Activated CD8-positive, alpha-beta T cell treated with anti-CD3 and anti-CD28 coated beads, Interleukin-2, amount 10 ng/mL, durations not matched to agents 7 days and 5 days (primary cell): ENCODE measurements around the gene BPIFB2. TPM values are rescaled to one million over a fixed set of nuclear protein-coding genes. Genes with fewer than 3 reads are reported as not detected.

Experiments used
- ATAC-seq: fragments of 150-1000 bp; cut with Tn5 transposase; one replicate; pipeline ENCODE4 v1.10.0; 2021; ENCODE audit warnings: moderate library complexity
- CTCF ChIA-PET: fragments of 350-600 bp; sonication (Branson Sonifier 250); formaldehyde crosslinking; loops from one replicate; lab custom pipeline; 2021; ENCODE audit warnings: antibody characterized with exemption; lab: Charles Lee
- POLR2A ChIA-PET: fragments of 350-600 bp; sonication (Branson Sonifier 250); formaldehyde crosslinking; loops from one replicate; lab custom pipeline; 2021; ENCODE audit warnings: antibody characterized with exemption; lab: Charles Lee
- DNase-seq: peaks from one replicate; pipeline ENCODE4 v3.0.0-alpha.2; 2020
- H3K27ac Mint-ChIP-seq: one replicate; pipeline ENCODE4 v1.8.0; 2021; ENCODE audit warnings: mild to moderate bottlenecking, mixed read lengths
- H3K27me3 Mint-ChIP-seq: one replicate; pipeline ENCODE4 v1.8.0; 2021; ENCODE audit warnings: low read depth, mixed read lengths
- H3K36me3 Mint-ChIP-seq: one replicate; pipeline ENCODE4 v1.8.0; 2021; ENCODE audit warnings: low read depth, mixed read lengths
- H3K4me1 Mint-ChIP-seq: one replicate; pipeline ENCODE4 v1.8.0; 2021; ENCODE audit warnings: low read depth, mixed read lengths
- H3K4me3 Mint-ChIP-seq: one replicate; pipeline ENCODE4 v1.8.0; 2021; ENCODE audit warnings: mild to moderate bottlenecking, mixed read lengths
- H3K9me3 Mint-ChIP-seq: one replicate; pipeline ENCODE4 v1.8.0; 2022; ENCODE audit warnings: mixed read lengths; ENCODE audit not compliant: insufficient read depth
- total RNA-seq, 2 experiments: library from RNA; stranded (reverse); gene quantifications; one replicate each; pipeline ENCODE4 v1.2.3, GENCODE V29; 2021

Gene BPIFB2
- total RNA-seq, 2 experiments from 2014 or later, result not detected

- Mint-ChIP-seq H3K9me3 (no peaks in the 10 kb centered on the region), H3K4me1 (peaks cover 10% of the 10 kb centered on the region), H3K4me3 (no peak overlapping the region), H3K27ac (no peak overlapping the region), H3K27me3 (no peaks in the 10 kb centered on the region), H3K36me3 (peaks cover 3% of the 10 kb centered on the region)
- POLR2A ChIA-PET, result no interaction called here
- CTCF ChIA-PET, result interaction anchor here (1.2 to 2.4 kb wide), 3 partner anchors 29 to 56 kb away, joined by 3 to 8 read pairs (median 3); no protein-coding TSS in a partner anchor
- ATAC-seq (no peak), DNase-seq (no peak)
These were observed 6.6 kb upstream of the BPIFB2 start for GRCh38 chr20:33000802-33001466.

GRCh38 chr20:33002087-33002808 is 5.3 kb upstream of the BPIFB2 start:
- no peaks in the 10 kb centered on the region for H3K27me3 Mint-ChIP-seq
- peaks cover 9% of the 10 kb centered on the region for H3K4me1 Mint-ChIP-seq
- H3K27ac Mint-ChIP-seq, result no peak overlapping the region
- no peaks in the 10 kb centered on the region for H3K9me3 Mint-ChIP-seq
- H3K36me3 Mint-ChIP-seq, result peaks cover 3% of the 10 kb centered on the region
- no peak overlapping the region for H3K4me3 Mint-ChIP-seq
- CTCF ChIA-PET, result interaction anchor here (1.2 to 2.4 kb wide), 2 partner anchors 35 to 57 kb away, joined by 3 to 8 read pairs; no protein-coding TSS in a partner anchor
- no peak for DNase-seq
- ATAC-seq, result no peak
- POLR2A ChIA-PET, result no interaction called here

DNA sequence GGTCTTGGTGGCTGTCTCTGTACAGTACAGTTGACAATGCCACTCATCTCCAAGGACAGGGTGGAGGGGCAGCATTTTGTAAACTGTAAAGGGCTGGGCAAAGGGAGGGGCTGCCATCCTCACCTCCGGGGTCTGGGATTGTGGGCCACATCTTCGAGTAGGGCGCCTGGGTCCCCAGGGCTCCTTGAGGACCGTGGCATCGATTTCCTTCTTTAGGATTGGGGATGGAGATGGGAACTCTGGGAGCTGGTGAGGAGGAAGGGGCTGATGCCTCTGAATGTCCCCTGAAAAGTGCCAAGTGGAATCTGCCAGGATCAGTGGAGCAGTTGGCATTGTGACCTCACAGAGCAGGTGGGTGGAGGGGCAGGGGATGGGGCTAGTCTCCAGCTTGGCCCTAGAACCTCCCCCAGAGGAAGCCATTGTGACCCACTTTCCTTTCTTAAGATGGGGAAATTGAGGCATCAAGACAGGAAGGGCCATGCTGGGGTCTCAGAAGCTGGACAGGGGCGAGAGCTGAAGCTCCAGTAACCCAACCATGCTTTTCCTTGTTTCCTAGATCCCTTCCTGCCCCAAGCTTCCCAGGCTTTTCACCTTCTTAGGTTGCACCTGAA is 3.3 kb upstream of the BPIFB2 start, which contains the start of gene SUN5:
Gene SUN5, minus strand, starts transcription at position 293 of the 611 bp plus-strand sequence. Its CDS starts 93 bp downstream, at position 200.
- peaks cover 3% of the 10 kb centered on the region for H3K36me3 Mint-ChIP-seq
- no peak for ATAC-seq
- ChIA-PET POLR2A (interaction anchor here (1.2 kb wide), 1 partner anchor 32 kb away, joined by 5 read pairs; no protein-coding TSS in a partner anchor), CTCF (interaction anchor here (0.7 to 4.7 kb wide), 23 partner anchors 9 to 212 kb away, joined by 3 to 47 read pairs (median 4); no protein-coding TSS in a partner anchor)
- H3K27ac Mint-ChIP-seq, result peak within 1 kb of the TSS; percentile 32
- no peaks in the 10 kb centered on the region for H3K27me3 Mint-ChIP-seq
- no peaks in the 10 kb centered on the region for H3K9me3 Mint-ChIP-seq
- no peak for DNase-seq
- no peak within 1 kb of the TSS for H3K4me3 Mint-ChIP-seq
- H3K4me1 Mint-ChIP-seq, result peaks cover 3% of the 10 kb centered on the region

- peaks cover 3% of the 10 kb centered on the region for H3K36me3 Mint-ChIP-seq
- H3K4me3 Mint-ChIP-seq, result no peak overlapping the region
- peak overlapping the region; percentile 32 for H3K27ac Mint-ChIP-seq
- no peaks in the 10 kb centered on the region for H3K9me3 Mint-ChIP-seq
- CTCF ChIA-PET, result interaction anchor here (0.9 to 4.7 kb wide), 22 partner anchors 9 to 213 kb away, joined by 3 to 47 read pairs (median 4); no protein-coding TSS in a partner anchor
- peaks cover 3% of the 10 kb centered on the region for H3K4me1 Mint-ChIP-seq
- POLR2A ChIA-PET, result interaction anchor here (1.2 kb wide), 1 partner anchor 33 kb away, joined by 5 read pairs; no protein-coding TSS in a partner anchor
- peak; percentile 59 for DNase-seq
- no peak for ATAC-seq
- no peaks in the 10 kb centered on the region for H3K27me3 Mint-ChIP-seq
These were observed 2.4 kb upstream of the BPIFB2 start for GRCh38 chr20:33005132-33005566.

DNA sequence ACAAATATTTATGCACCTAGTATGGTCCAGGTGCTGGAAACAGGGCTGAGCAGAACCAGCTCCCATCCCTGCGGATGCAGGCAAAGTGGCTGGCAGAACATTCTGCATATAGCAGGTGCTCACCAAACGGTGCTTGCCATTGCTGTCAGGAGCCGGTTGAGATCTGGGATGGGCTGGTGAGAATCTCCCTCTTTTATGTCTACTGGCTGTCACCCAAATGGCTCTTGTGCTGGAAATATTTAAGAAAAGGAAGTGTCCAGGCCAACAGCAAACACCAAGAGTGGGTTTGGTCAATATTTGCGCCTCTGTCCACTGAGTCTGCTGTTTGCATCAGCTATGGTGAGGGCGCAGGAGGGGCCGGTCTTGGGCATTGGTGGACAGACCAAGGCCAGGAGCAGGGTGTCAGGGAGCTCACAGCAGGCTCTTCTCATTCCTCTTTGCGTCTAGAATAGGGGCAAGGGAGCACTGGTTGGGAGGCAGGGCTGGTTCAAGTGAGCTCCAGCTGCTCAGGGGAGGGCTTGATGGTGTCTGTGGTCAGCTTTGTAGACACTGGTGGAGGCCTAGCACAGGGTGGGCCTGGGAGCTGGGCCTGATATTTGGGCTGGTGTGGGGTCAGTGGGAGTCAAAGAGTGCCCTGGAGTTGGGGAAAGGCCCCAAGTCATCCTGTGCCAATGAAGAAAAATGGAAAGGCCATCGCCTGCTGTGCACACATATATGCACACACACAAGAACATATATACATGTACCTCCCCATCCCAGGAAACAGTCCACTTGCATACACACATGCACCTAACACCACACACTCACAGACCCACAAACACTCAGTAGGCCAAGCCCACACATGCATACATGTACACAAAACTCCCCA is 1.4 kb upstream of the BPIFB2 start:
- CTCF ChIA-PET, result interaction anchor here (1.4 to 4.7 kb wide), 6 partner anchors 12 to 104 kb away, joined by 3 to 47 read pairs (median 14); no protein-coding TSS in a partner anchor
- Mint-ChIP-seq H3K9me3 (no peaks in the 10 kb centered on the region), H3K36me3 (peaks cover 3% of the 10 kb centered on the region), H3K4me1 (peaks cover 3% of the 10 kb centered on the region), H3K27ac (no peak overlapping the region), H3K4me3 (no peak overlapping the region), H3K27me3 (no peaks in the 10 kb centered on the region)
- ATAC-seq (no peak), DNase-seq (no peak)
- POLR2A ChIA-PET, result interaction anchor here (1.7 kb wide), 1 partner anchor 38 kb away, joined by 5 read pairs; no protein-coding TSS in a partner anchor

DNA sequence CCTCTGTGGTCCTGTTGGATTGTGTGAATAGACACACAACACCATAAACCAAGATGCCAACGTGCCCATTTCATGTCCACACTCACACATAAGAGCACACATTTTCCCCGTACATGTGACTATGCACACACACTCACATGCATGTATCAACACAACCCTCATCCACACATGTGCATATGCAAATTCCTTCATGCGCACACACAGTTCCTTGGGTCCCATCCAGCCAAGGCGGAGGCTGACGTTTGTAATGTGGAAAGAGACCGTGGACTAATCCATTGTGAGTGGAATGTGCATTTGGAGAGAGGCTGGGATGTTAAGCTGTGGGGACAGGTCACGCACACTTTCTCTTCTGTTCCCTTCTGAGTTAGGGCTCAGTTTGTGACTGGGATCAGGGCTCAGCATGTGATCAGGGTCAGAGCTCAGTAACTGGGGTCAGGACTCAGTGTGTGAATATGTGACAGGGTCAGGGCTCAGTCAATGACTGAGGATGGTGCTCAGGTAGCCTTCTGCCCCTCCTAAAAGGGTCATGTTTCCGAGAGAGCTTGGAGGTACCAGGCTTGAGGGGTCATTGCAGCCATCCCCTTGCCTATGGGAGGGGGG is 628 bp upstream of the BPIFB2 start:
- peaks cover 3% of the 10 kb centered on the region for H3K4me1 Mint-ChIP-seq
- no peaks in the 10 kb centered on the region for H3K9me3 Mint-ChIP-seq
- POLR2A ChIA-PET, result interaction anchor here (1.7 kb wide), 1 partner anchor 39 kb away, joined by 5 read pairs; no protein-coding TSS in a partner anchor
- no peak overlapping the region for H3K27ac Mint-ChIP-seq
- CTCF ChIA-PET, result interaction anchor here (1.5 to 4.7 kb wide), 4 partner anchors 34 to 105 kb away, joined by 3 to 47 read pairs (median 22); no protein-coding TSS in a partner anchor
- no peaks in the 10 kb centered on the region for H3K27me3 Mint-ChIP-seq
- no peak overlapping the region for H3K4me3 Mint-ChIP-seq
- no peak for DNase-seq
- no peak for ATAC-seq
- peaks cover 3% of the 10 kb centered on the region for H3K36me3 Mint-ChIP-seq

GRCh38 chr20:33008336-33009213 is 1.1 kb downstream of the BPIFB2 start:
- no peak overlapping the region for H3K4me3 Mint-ChIP-seq
- no peaks in the 10 kb centered on the region for H3K27me3 Mint-ChIP-seq
- DNase-seq, result no peak
- ChIA-PET POLR2A (no interaction called here), CTCF (no interaction called here)
- H3K36me3 Mint-ChIP-seq, result peaks cover 3% of the 10 kb centered on the region
- ATAC-seq, result no peak
- H3K9me3 Mint-ChIP-seq, result no peaks in the 10 kb centered on the region
- H3K27ac Mint-ChIP-seq, result no peak overlapping the region
- peaks cover 3% of the 10 kb centered on the region for H3K4me1 Mint-ChIP-seq

GRCh38 chr20:33009214-33010132 is 2.0 kb downstream of the BPIFB2 start:
- Mint-ChIP-seq H3K4me1 (peaks cover 3% of the 10 kb centered on the region), H3K4me3 (no peak overlapping the region), H3K9me3 (no peaks in the 10 kb centered on the region), H3K27me3 (no peaks in the 10 kb centered on the region), H3K27ac (no peak overlapping the region), H3K36me3 (peaks cover 3% of the 10 kb centered on the region)
- CTCF ChIA-PET, result no interaction called here
- ATAC-seq (no peak), DNase-seq (no peak)
- POLR2A ChIA-PET, result no interaction called here

DNA sequence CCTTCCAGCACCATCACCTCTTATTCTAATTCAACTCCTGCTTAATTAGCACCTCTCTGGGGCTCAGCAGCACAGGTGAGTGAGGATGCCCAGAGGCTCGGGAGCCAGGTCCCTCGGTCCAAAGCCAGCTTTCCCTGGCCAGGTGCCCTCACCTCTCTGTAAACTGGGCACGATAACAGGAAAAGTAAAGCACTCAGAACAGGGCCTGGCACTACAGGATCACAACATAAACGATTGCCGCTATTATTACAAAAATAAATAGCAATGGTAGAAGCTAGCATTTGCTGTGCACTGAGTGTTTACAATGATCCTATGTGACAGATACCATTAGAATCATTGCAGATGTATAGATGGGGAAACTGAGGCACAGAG is 2.6 kb downstream of the BPIFB2 start:
- Mint-ChIP-seq H3K27ac (no peak overlapping the region), H3K4me1 (peaks cover 3% of the 10 kb centered on the region), H3K4me3 (no peak overlapping the region), H3K27me3 (no peaks in the 10 kb centered on the region), H3K36me3 (peaks cover 3% of the 10 kb centered on the region), H3K9me3 (no peaks in the 10 kb centered on the region)
- no peak for ATAC-seq
- no peak for DNase-seq
- POLR2A ChIA-PET, result no interaction called here
- CTCF ChIA-PET, result no interaction called here
